H1 (cell line): ENCODE results near the gene BSDC1. TPM values are rescaled to one million over a fixed set of nuclear protein-coding genes. Genes with fewer than 3 reads are reported as not detected.

Experiments used
- CTCF ChIA-PET: fragments of 300-600 bp; sonication (Branson Sonifier 250); formaldehyde crosslinking; loops from one replicate; lab custom pipeline; 2021; ENCODE audit not compliant: partially characterized antibody; lab: Charles Lee
- POLR2A ChIA-PET: fragments of 300-600 bp; sonication (Branson Sonifier 250); formaldehyde crosslinking; loops from one replicate; lab custom pipeline; 2021; ENCODE audit warnings: inconsistent platforms; ENCODE audit not compliant: partially characterized antibody; lab: Charles Lee
- DNase-seq, 2 experiments: peaks; one replicate each; pipeline versions ENCODE4 v3.0.0 to v3.0.0-alpha.2; 2010 to 2022; ENCODE audit warnings: low spot score in 2 of 2, low read depth in 1 of 2, mixed read lengths in 1 of 2
- FAIRE-seq: peaks from 2 replicates; lab custom pipeline; 2011; peaks lifted over from hg19 to GRCh38; lab: Jason Lieb, UNC
- H2AFZ ChIP-seq: 2 replicates; pipeline ENCODE4 v1.8.1; 2012; ENCODE audit warnings: low read length, inconsistent platforms
- H2AK5ac ChIP-seq: 2 replicates; pipeline ENCODE4 v1.6.1; 2013; ENCODE audit warnings: low read depth, low read length
- H2BK120ac ChIP-seq: replicated peaks from 2 replicates; pipeline ENCODE3; 2013; ENCODE audit warnings: low read depth, low read length, inconsistent platforms
- H2BK12ac ChIP-seq: 2 replicates; pipeline ENCODE4 v1.6.1; 2013; ENCODE audit warnings: low read depth, low read length
- H2BK15ac ChIP-seq: 2 replicates; pipeline ENCODE4 v1.6.1; 2013; ENCODE audit warnings: low read length
- H2BK20ac ChIP-seq: 2 replicates; pipeline ENCODE4 v1.6.1; 2013; ENCODE audit warnings: low read length
- H2BK5ac ChIP-seq: 2 replicates; pipeline ENCODE4 v1.6.1; 2013; ENCODE audit warnings: low read depth, low read length
- H3K14ac ChIP-seq: 2 replicates; pipeline ENCODE4 v1.6.1; 2013; ENCODE audit warnings: inconsistent platforms; ENCODE audit not compliant: insufficient read length
- H3K18ac ChIP-seq: 2 replicates; pipeline ENCODE4 v1.6.1; 2013; ENCODE audit warnings: low read length; ENCODE audit errors: extremely low read depth
- H3K23ac ChIP-seq: 2 replicates; pipeline ENCODE4 v1.6.1; 2013; ENCODE audit warnings: inconsistent platforms; ENCODE audit not compliant: insufficient read length
- H3K23me2 ChIP-seq: 2 replicates; pipeline ENCODE4 v1.6.1; 2013; ENCODE audit warnings: low read depth, low read length
- H3K27ac ChIP-seq: 2 replicates; pipeline ENCODE4 v1.6.1; 2011; ENCODE audit warnings: low read depth, low read length, inconsistent platforms
- H3K27me3 ChIP-seq, 4 experiments: replicated peaks in 1 of 4; 1 replicate in 1 of 4; 2 replicates in 3 of 4; pipeline versions ENCODE4 v1.6.1 to v1.8.1; 2011 to 2013; ENCODE audit warnings: low read length in 3 of 4, mild to moderate bottlenecking in 3 of 4, inconsistent platforms in 2 of 4, mixed read lengths in 2 of 4, moderate library complexity in 1 of 4; ENCODE audit not compliant: control insufficient read depth in 3 of 4, insufficient read depth in 3 of 4; ENCODE audit errors: extremely low read depth in 1 of 4
- H3K36me3 ChIP-seq, 4 experiments: 2 replicates each; pipeline versions ENCODE4 v1.6.1 to v1.8.1; 2011 to 2013; ENCODE audit warnings: mild to moderate bottlenecking in 4 of 4, low read length in 3 of 4, moderate library complexity in 2 of 4, control low read depth in 1 of 4, inconsistent platforms in 1 of 4; ENCODE audit not compliant: insufficient read depth in 4 of 4, control insufficient read depth in 2 of 4
- H3K4ac ChIP-seq: replicated peaks from 2 replicates; pipeline ENCODE3; 2013; ENCODE audit warnings: low read length, low read depth, mixed read lengths, inconsistent platforms; ENCODE audit not compliant: insufficient read length
- H3K4me1 ChIP-seq, 4 experiments: replicated peaks in 1 of 4; 1 replicate in 1 of 4; 2 replicates in 3 of 4; pipeline versions ENCODE4 v1.6.1 to v1.8.1; 2011 to 2013; ENCODE audit warnings: low read length in 3 of 4, inconsistent platforms in 2 of 4, mixed read lengths in 1 of 4; ENCODE audit not compliant: insufficient read depth in 4 of 4, control insufficient read depth in 3 of 4
- H3K4me2 ChIP-seq, 2 experiments: 2 replicates each; pipeline versions ENCODE4 v1.6.1 to v1.8.1; 2011 to 2013; ENCODE audit warnings: low read depth in 2 of 2, low read length in 2 of 2, control low read depth in 1 of 2, inconsistent platforms in 1 of 2, mild to moderate bottlenecking in 1 of 2; ENCODE audit not compliant: insufficient read depth in 1 of 2
- H3K4me3 ChIP-seq, 4 experiments: fragments of 200-600, 300-600 bp in 1 of 4; sonication (generic), shearing (Covaris generic), sonication (Bioruptor Twin) in 1 of 4; 2 replicates each; pipeline versions ENCODE4 v1.5.1 to v1.8.1; 2011 to 2016; ENCODE audit warnings: low read length in 4 of 4, low read depth in 3 of 4, control low read depth in 2 of 4, inconsistent platforms in 2 of 4, mild to moderate bottlenecking in 2 of 4, mixed read lengths in 1 of 4, moderate library complexity in 1 of 4; ENCODE audit not compliant: insufficient read depth in 2 of 4; ENCODE audit errors: extremely low read depth in 1 of 4
- H3K56ac ChIP-seq: replicated peaks from 2 replicates; pipeline ENCODE3; 2013; ENCODE audit warnings: low read depth, mild to moderate bottlenecking, mixed read lengths, low read length, inconsistent platforms; ENCODE audit not compliant: insufficient read length
- H3K79me1 ChIP-seq: 2 replicates; pipeline ENCODE4 v1.6.1; 2013; ENCODE audit warnings: low read depth, low read length, control low read depth
- H3K79me2 ChIP-seq, 2 experiments: 2 replicates each; pipeline versions ENCODE4 v1.6.1 to v1.8.1; 2012 to 2013; ENCODE audit warnings: low read length in 2 of 2, mild to moderate bottlenecking in 2 of 2, inconsistent platforms in 1 of 2; ENCODE audit not compliant: insufficient read depth in 2 of 2, control insufficient read depth in 1 of 2
- H3K9ac ChIP-seq, 4 experiments: replicated peaks in 1 of 4; 1 replicate in 1 of 4; 2 replicates in 3 of 4; pipeline versions ENCODE4 v1.6.1 to v1.8.1; 2011 to 2013; ENCODE audit warnings: low read depth in 3 of 4, low read length in 3 of 4, control low read depth in 2 of 4, mild to moderate bottlenecking in 2 of 4, moderate library complexity in 2 of 4, inconsistent platforms in 1 of 4; ENCODE audit errors: extremely low read depth in 1 of 4
- H3K9me3 ChIP-seq, 2 experiments: 2 replicates each; pipeline versions ENCODE4 v1.6.1 to v1.8.1; 2012 to 2013; ENCODE audit warnings: mild to moderate bottlenecking in 2 of 2, moderate library complexity in 2 of 2, control low read depth in 1 of 2, inconsistent platforms in 1 of 2, low read depth in 1 of 2, low read length in 1 of 2, mixed read lengths in 1 of 2; ENCODE audit not compliant: insufficient read depth in 2 of 2
- H4K20me1 ChIP-seq, 2 experiments: replicated peaks in 1 of 2; 2 replicates each; pipeline versions ENCODE3 to v1.8.1; 2011 to 2013; ENCODE audit warnings: inconsistent platforms in 2 of 2, low read length in 2 of 2, mild to moderate bottlenecking in 1 of 2; ENCODE audit not compliant: insufficient read depth in 2 of 2, control insufficient read depth in 1 of 2
- H4K5ac ChIP-seq: 2 replicates; pipeline ENCODE4 v1.6.1; 2013; ENCODE audit warnings: low read length, low read depth, mixed read lengths, inconsistent platforms; ENCODE audit not compliant: insufficient read length
- H4K8ac ChIP-seq: 2 replicates; pipeline ENCODE4 v1.8.0; 2013; ENCODE audit warnings: mild to moderate bottlenecking, moderate library complexity, low read length, inconsistent platforms; ENCODE audit not compliant: insufficient read depth; ENCODE audit errors: extremely low read depth
- H4K91ac ChIP-seq: replicated peaks from 2 replicates; pipeline ENCODE3; 2013; ENCODE audit warnings: low read length, mixed read lengths, inconsistent platforms; ENCODE audit not compliant: insufficient read length
- BRCA1 ChIP-seq: IDR thresholded peaks from 2 replicates; pipeline ENCODE4 v1.6.1; 2012; ENCODE audit warnings: low read depth, low read length, improper control_type of control experiment
- CHD2 ChIP-seq: IDR thresholded peaks from 2 replicates; pipeline ENCODE4 v1.6.1; 2012; ENCODE audit warnings: low read length, improper control_type of control experiment
- E2F6 ChIP-seq: IDR thresholded peaks from 2 replicates; pipeline ENCODE4 v1.6.1; 2012; ENCODE audit warnings: inconsistent platforms
- EP300 ChIP-seq, 2 experiments: IDR thresholded peaks; 1 replicate in 1 of 2; 2 replicates in 1 of 2; pipeline ENCODE4 v1.6.1; 2011 to 2012; ENCODE audit warnings: low read depth in 2 of 2, low read length in 2 of 2, mild to moderate bottlenecking in 2 of 2, borderline replicate concordance in 1 of 2, inconsistent platforms in 1 of 2, moderate library complexity in 1 of 2
- EZH2 ChIP-seq: fragments of 200-600 bp; sonication (generic); IDR thresholded peaks from 2 replicates; pipeline ENCODE4 v1.7.1; 2012; ENCODE audit warnings: low read depth, mild to moderate bottlenecking, moderate library complexity, low read length, inconsistent platforms; ENCODE audit not compliant: severe bottlenecking
- JUND ChIP-seq: IDR thresholded peaks from 2 replicates; pipeline ENCODE4 v1.6.1; 2011; ENCODE audit warnings: mild to moderate bottlenecking, improper control_type of control experiment, low read length
- KDM5A ChIP-seq: fragments of 200-600 bp; IDR thresholded peaks from 2 replicates; pipeline ENCODE4 v1.7.1; 2012; ENCODE audit warnings: mild to moderate bottlenecking, low read length, inconsistent platforms, mixed read lengths
- NRF1 ChIP-seq: IDR thresholded peaks from 2 replicates; pipeline ENCODE4 v1.6.1; 2011; ENCODE audit warnings: mild to moderate bottlenecking, low read depth, low read length, improper control_type of control experiment
- POLR2A ChIP-seq, 2 experiments: IDR thresholded peaks; 1 replicate in 1 of 2; 2 replicates in 1 of 2; pipeline ENCODE4 v1.6.1; 2011; ENCODE audit warnings: low read depth in 2 of 2, low read length in 2 of 2, mild to moderate bottlenecking in 2 of 2; ENCODE audit errors: control extremely low read depth in 1 of 2
- RAD21 ChIP-seq, 2 experiments: IDR thresholded peaks in 1 of 2; conservative IDR thresholded peaks in 1 of 2; 2 replicates each; pipeline ENCODE4 v1.6.1; 2011; ENCODE audit warnings: low read depth in 2 of 2, low read length in 2 of 2, improper control_type of control experiment in 1 of 2, inconsistent platforms in 1 of 2, mild to moderate bottlenecking in 1 of 2, moderate library complexity in 1 of 2
- SIN3A ChIP-seq, 2 experiments: IDR thresholded peaks in 1 of 2; conservative IDR thresholded peaks in 1 of 2; 2 replicates each; pipeline ENCODE4 v1.6.1; 2011 to 2012; ENCODE audit warnings: low read length in 2 of 2, improper control_type of control experiment in 1 of 2, low read depth in 1 of 2, mild to moderate bottlenecking in 1 of 2
- TAF1 ChIP-seq: IDR thresholded peaks from 2 replicates; pipeline ENCODE4 v1.6.1; 2011; ENCODE audit warnings: mild to moderate bottlenecking, low read depth, low read length
- TEAD4 ChIP-seq: IDR thresholded peaks from 2 replicates; pipeline ENCODE4 v1.6.1; 2012; ENCODE audit warnings: low read depth, low read length, inconsistent platforms, mixed read lengths
- WGBS, 2 experiments: shearing (Covaris generic) in 1 of 2; methylation state at CpG; one replicate each; pipeline versions ENCODE4 v1.1.6 to v1.1.7; 2013 to 2015; ENCODE audit warnings: low lambda C conversion rate in 2 of 2, mixed read lengths in 2 of 2, inconsistent platforms in 1 of 2, low coverage in 1 of 2, missing lambda C conversion rate in 1 of 2; ENCODE audit not compliant: insufficient replicate concordance in 2 of 2, insufficient coverage in 1 of 2, insufficient read length in 1 of 2; ENCODE audit errors: extremely low coverage in 1 of 2, missing lambda C conversion rate in 1 of 2; 5-methylcytosine and 5-hydroxymethylcytosine counted together
- polyA plus RNA-seq, 7 experiments: library from polyadenylated mRNA; depleted of rRNA in 3 of 7; stranded (reverse) in 5 of 7; unstranded in 2 of 7; fragments of >200 nt in 5 of 7; fragments of 200-250 nt in 2 of 7; gene quantifications; 1 replicate in 5 of 7; 2 replicates in 1 of 7; 4 replicates in 1 of 7; pipeline versions ENCODE4 v1.2.1 to v1.2.3, GENCODE V29; 2011 to 2013; ENCODE audit warnings: missing spikeins in 2 of 7, mixed read lengths in 2 of 7
- total RNA-seq: library from RNA; stranded (reverse); fragmentation: NEBNext Ultra II Directional; extraction: Animal tissue kit (Norgen Biotek cat#: 25700); gene quantifications from 2 replicates; pipeline ENCODE4 v1.2.1, GENCODE V29; 2021

Gene BSDC1
- total and polyA plus RNA-seq, 2 of the 8 experiments (the other 6 are each of a cell fraction or from before 2014, with no cell fraction given): 24.8 to 40.7 TPM

- Histone ChIP-seq H2AFZ (no peak overlapping the region), H2AK5ac (no peak overlapping the region), H2BK15ac (no peak overlapping the region), H3K4me2 (no peak overlapping the region), H3K9ac (no peak overlapping the region), H3K18ac (no peak overlapping the region), H3K56ac (no peak overlapping the region), H2BK20ac (no peak overlapping the region), H4K91ac (no peak overlapping the region), H3K23ac (no peak overlapping the region), H4K5ac (no peak overlapping the region), H3K23me2 (no peaks in the 10 kb centered on the region), H3K4ac (no peak overlapping the region), H4K8ac (no peak overlapping the region; the same call in 1 of the 2 replicates), H3K14ac (no peak overlapping the region), H3K9me3 (peaks cover 3 to 12% of the 10 kb centered on the region in 2 experiments), H3K79me2 (no peaks in the 10 kb centered on the region), H3K27me3 (no peaks in the 10 kb centered on the region), H3K4me1 (0 out of 7 replicates have a peak, but pooled peaks cover 0 to 1% (median 0%) of the 10 kb centered on the region in 4 experiments), H3K4me3 (no peak overlapping the region), H3K27ac (no peak overlapping the region), H2BK5ac (no peak overlapping the region), H3K79me1 (no peaks in the 10 kb centered on the region), H2BK120ac (no peak overlapping the region), H4K20me1 (no peaks in the 10 kb centered on the region), H3K36me3 (no peaks in the 10 kb centered on the region), H2BK12ac (no peak overlapping the region)
- WGBS, 2 experiments: 81% methylated on average over 1 of the region's 1 CpG; no CpG with 5 or more reads in 1 of the 2 experiments
- POLR2A ChIA-PET: interaction anchor here (0.6 to 1.1 kb wide), 2 partner anchors 16 to 181 kb away, joined by 3 read pairs; no protein-coding TSS in a partner anchor
- DNase-seq (no peak), FAIRE-seq (no peak)
- CTCF ChIA-PET: interaction anchor here (1.0 to 1.1 kb wide), 2 partner anchors 9 to 98 kb away, joined by 3 to 4 read pairs; no protein-coding TSS in a partner anchor
- TF ChIP-seq SIN3A (conservative IDR thresholded peaks at IDR 0.05 in 1 of 2, IDR thresholded peaks at IDR 0.05 in 1 of 2; ENCODE audit: low read depth in 1 of 2, low read length in 2 of 2): no peak
- no peak for TF ChIP-seq EP300 (IDR thresholded peaks at IDR 0.05; ENCODE audit: borderline replicate concordance in 1 of 2, low read depth in 2 of 2, low read length in 2 of 2)
- TF ChIP-seq POLR2A (IDR thresholded peaks at IDR 0.05; ENCODE audit: control extremely low read depth in 1 of 2, low read depth in 2 of 2, low read length in 2 of 2): no peak
- TF ChIP-seq E2F6: no peak
- no peak for TF ChIP-seq KDM5A
- TF ChIP-seq CHD2: no peak
- no peak for TF ChIP-seq TEAD4
- no peak for TF ChIP-seq EZH2
- TF ChIP-seq BRCA1: no peak
- TF ChIP-seq NRF1: no peak
- TF ChIP-seq JUND: no peak
- TF ChIP-seq TAF1: no peak
- TF ChIP-seq RAD21 (IDR thresholded peaks at IDR 0.05 in 1 of 2, conservative IDR thresholded peaks at IDR 0.05 in 1 of 2; ENCODE audit: low read depth in 2 of 2, low read length in 2 of 2): no peak
These were observed 27.5 kb upstream of the BSDC1 start for GRCh38 chr1:32421775-32422174.
